Measurements from ENCODE around the gene IL6R. TPM values are rescaled to one million over a fixed set of nuclear protein-coding genes. Genes with fewer than 3 reads are reported as not detected.

The IL6R gene
- total RNA-seq, 2 donors from 2014 or later, result 31.7 to 38.2 TPM

- H3K9me3 ChIP-seq, result no peaks in the 10 kb centered on the region
- peak overlapping the region in 1 of 2 donors; percentile 41 for H3K9ac ChIP-seq (ENCODE audit: low read depth in 2 of 2, low read length in 2 of 2)
- DNase-seq, result no peak
- H3K4me1 ChIP-seq, result peaks cover 36% of the 10 kb centered on the region
- intact Hi-C loops (cut with DNase I), result no loop called here
- H3K4me3 ChIP-seq, result no peak overlapping the region
- H3K36me3 ChIP-seq, result no peaks in the 10 kb centered on the region
- TF ChIP-seq CTCF (IDR thresholded peaks at IDR 0.05), result no peak
- H3K27me3 ChIP-seq, result no peaks in the 10 kb centered on the region
- peak overlapping the region; percentile 10 for H3K27ac ChIP-seq
These were observed 18.8 kb downstream of the IL6R start for GRCh38 chr1:154423988-154424326.

- H3K36me3 ChIP-seq, result no peaks in the 10 kb centered on the region
- intact Hi-C loops (cut with DNase I), result no loop called here
- H3K9me3 ChIP-seq, result no peaks in the 10 kb centered on the region
- no peak for TF ChIP-seq CTCF (IDR thresholded peaks at IDR 0.05)
- DNase-seq, result no peak
- H3K4me3 ChIP-seq, result no peak overlapping the region
- no peaks in the 10 kb centered on the region for H3K27me3 ChIP-seq
- peaks cover 31% of the 10 kb centered on the region for H3K4me1 ChIP-seq
- peak overlapping the region in 1 of 2 donors; percentile 9 for H3K9ac ChIP-seq (ENCODE audit: low read depth in 2 of 2, low read length in 2 of 2)
- H3K27ac ChIP-seq, result no peak overlapping the region
These were observed 20.0 kb downstream of the IL6R start for GRCh38 chr1:154425172-154425571.

GRCh38 chr1:154427173-154428139 lies 22.3 kb downstream of the IL6R start:
- H3K9me3 ChIP-seq, result no peaks in the 10 kb centered on the region
- no peaks in the 10 kb centered on the region for H3K27me3 ChIP-seq
- no peaks in the 10 kb centered on the region for H3K36me3 ChIP-seq
- H3K9ac ChIP-seq (ENCODE audit: low read depth in 2 of 2, low read length in 2 of 2), result peak overlapping the region in 1 of 2 donors; percentile 48
- no peak for TF ChIP-seq CTCF (IDR thresholded peaks at IDR 0.05)
- peaks cover 35% of the 10 kb centered on the region for H3K4me1 ChIP-seq
- H3K27ac ChIP-seq, result peak overlapping the region; percentile 56
- H3K4me3 ChIP-seq, result no peak overlapping the region
- intact Hi-C loops (cut with DNase I), result no loop called here
- peak; percentile 83 for DNase-seq

- TF ChIP-seq CTCF (IDR thresholded peaks at IDR 0.05), result no peak
These were observed 24.0 kb downstream of the IL6R start for GRCh38 chr1:154429118-154429517.

GRCh38 chr1:154429841-154430611 lies 24.9 kb downstream of the IL6R start:
- no peak for TF ChIP-seq CTCF (IDR thresholded peaks at IDR 0.05)
- DNase-seq, result no peak
- H3K9me3 ChIP-seq, result no peaks in the 10 kb centered on the region
- peak overlapping the region; percentile 27 for H3K27ac ChIP-seq
- intact Hi-C loops (cut with DNase I), result no loop called here
- H3K9ac ChIP-seq (ENCODE audit: low read depth in 2 of 2, low read length in 2 of 2), result peak overlapping the region in 1 of 2 donors; percentile 34
- H3K4me3 ChIP-seq, result no peak overlapping the region
- H3K27me3 ChIP-seq, result no peaks in the 10 kb centered on the region
- peaks cover 22% of the 10 kb centered on the region for H3K4me1 ChIP-seq
- H3K36me3 ChIP-seq, result no peaks in the 10 kb centered on the region

More at GRCh38 chr1:154429118-154429517, 24.0 kb downstream of the IL6R start:
- no peaks in the 10 kb centered on the region for H3K36me3 ChIP-seq
- H3K27me3 ChIP-seq, result no peaks in the 10 kb centered on the region
- H3K4me3 ChIP-seq, result no peak overlapping the region
- H3K4me1 ChIP-seq, result peaks cover 27% of the 10 kb centered on the region
- no peaks in the 10 kb centered on the region for H3K9me3 ChIP-seq
- no peak for DNase-seq
- intact Hi-C loops (cut with DNase I), result no loop called here
- H3K9ac ChIP-seq (ENCODE audit: low read depth in 2 of 2, low read length in 2 of 2), result no peak overlapping the region
- H3K27ac ChIP-seq, result peak overlapping the region; percentile 20
